Measurements from ENCODE around the gene C2CD3. TPM values are rescaled to one million over a fixed set of nuclear protein-coding genes. Genes with fewer than 3 reads are reported as not detected.

The C2CD3 gene
- total and polyA plus RNA-seq, 9 of the 15 experiments (the other 6 are each of a cell fraction or from before 2014, with no cell fraction given): 4.4 to 20.2 (median 15.4) TPM

GRCh38 chr11:74112877-74113276, 57.9 kb downstream of the C2CD3 start:
- H3K9me1 ChIP-seq (ENCODE audit: control insufficient read depth, insufficient read depth, low read length): no peaks in the 10 kb centered on the region
- 65% methylated on average over 2 of the region's 2 CpGs for WGBS (ENCODE audit: insufficient coverage, low coverage, missing lambda C conversion rate)
- ChIA-PET POLR2A (no interaction called here), CTCF (ENCODE audit: low intra/inter-chr PET ratio) (no interaction called here)
- intact Hi-C loops (cut with micrococcal nuclease): no loop called here
- no peak overlapping the region for H2AFZ ChIP-seq (ENCODE audit: low read depth, low read length)
- no peak overlapping the region for H3K9ac ChIP-seq (ENCODE audit: insufficient read depth in 1 of 2, low read depth in 2 of 2, low read length in 2 of 2)
- H3K4me3 ChIP-seq: no peak overlapping the region
- H3K27ac ChIP-seq (ENCODE audit: extremely low read depth, low read depth, low read length): no peak overlapping the region
- H3K27me3 ChIP-seq (ENCODE audit: control insufficient read depth in 2 of 2, insufficient read depth in 2 of 2, low read length in 2 of 2): no peaks in the 10 kb centered on the region
- no peaks in the 10 kb centered on the region; the same call in 1 of the 2 replicates for H3K9me3 ChIP-seq (replicated peaks; ENCODE audit: control insufficient read depth, insufficient read depth, low read depth, low read length)
- H3K4me1 ChIP-seq (replicated peaks in 1 of 2; ENCODE audit: control insufficient read depth in 2 of 2, insufficient read depth in 2 of 2, low read length in 2 of 2): no peaks in the 10 kb centered on the region
- H4K20me1 ChIP-seq (replicated peaks; ENCODE audit: control insufficient read depth, insufficient read depth, low read length): no peaks in the 10 kb centered on the region
- DNase-seq (ENCODE audit: extremely low read depth in 1 of 4, low spot score in 3 of 4): no peak
- H3K79me2 ChIP-seq (ENCODE audit: control insufficient read depth, insufficient read depth, low read length): no peaks in the 10 kb centered on the region
- FAIRE-seq: no peak
- TF ChIP-seq ZNF24 (IDR thresholded peaks at IDR 0.05) (peak; percentile 48; the same call in 1 of the 2 replicates), ZNF146 (CRISPR knock-in tag; IDR thresholded peaks at IDR 0.05; ENCODE audit: unreplicated experiment) (peak; percentile 59), E2F3 (CRISPR knock-in tag; IDR thresholded peaks at IDR 0.05) (no peak), RBM25 (IDR thresholded peaks at IDR 0.05; ENCODE audit: low read depth, low read length, severe bottlenecking) (peak; percentile 25), PHF21A (IDR thresholded peaks at IDR 0.05; ENCODE audit: borderline replicate concordance, low read depth) (no peak), XRCC3 (IDR thresholded peaks at IDR 0.05) (no peak)
- in situ Hi-C loops (cut with MboI): no loop called here
- H3K4me2 ChIP-seq (ENCODE audit: insufficient read depth, low read length): no peak overlapping the region
- no peak for ATAC-seq
- BruUV-seq (replicated peaks): no TSS peak
- peaks cover 15% of the 10 kb centered on the region; the same call in 2 of the 3 replicates for H3K36me3 ChIP-seq (ENCODE audit: control insufficient read depth, insufficient read depth, low read length)

- H3K4me3 ChIP-seq: no peak overlapping the region
- no peak for TF ChIP-seq TAF1 (IDR thresholded peaks at IDR 0.05; ENCODE audit: control insufficient read depth, extremely low read depth, insufficient read depth, low read length, severe bottlenecking)
- TF ChIP-seq ZNF316 (IDR thresholded peaks at IDR 0.05): peak; percentile 97
- no peak for TF ChIP-seq IRF9 (tag; IDR thresholded peaks at IDR 0.05)
- no peak for TF ChIP-seq ZNF347 (CRISPR knock-in tag; IDR thresholded peaks at IDR 0.05; ENCODE audit: low read depth)
- TF ChIP-seq MAFK (IDR thresholded peaks at IDR 0.05; ENCODE audit: low read length): peak; percentile 97
- peak; percentile 93 for TF ChIP-seq C11orf30 (IDR thresholded peaks at IDR 0.05; ENCODE audit: low read depth)
- TF ChIP-seq ZNF354B (CRISPR knock-in tag; IDR thresholded peaks at IDR 0.05): no peak
- TF ChIP-seq HCFC1 (IDR thresholded peaks at IDR 0.05; ENCODE audit: low read depth, low read length): no peak
- TF ChIP-seq SREBF1 (IDR thresholded peaks at IDR 0.05; ENCODE audit: borderline replicate concordance, low read depth, low read length): no peak
- no peak for TF ChIP-seq LEF1 (IDR thresholded peaks at IDR 0.05)
- peak; percentile 97 for TF ChIP-seq MAFF (IDR thresholded peaks at IDR 0.05; ENCODE audit: low read length)
- no peak for TF ChIP-seq FUS (optimal IDR thresholded peaks at IDR 0.05; ENCODE audit: low read depth, low read length)
- TF ChIP-seq MAFG (tag; conservative IDR thresholded peaks at IDR 0.05): peak; percentile 92
- no peak for TF ChIP-seq TEAD4 (IDR thresholded peaks at IDR 0.05; ENCODE audit: low read length)
- TF ChIP-seq TEAD4 (CRISPR knock-in tag; IDR thresholded peaks at IDR 0.05; ENCODE audit: borderline replicate concordance): no peak
- no peaks in the 10 kb centered on the region for H3K9me3 ChIP-seq (replicated peaks; ENCODE audit: control insufficient read depth, insufficient read depth, low read depth, low read length)
- H3K9me1 ChIP-seq (ENCODE audit: control insufficient read depth, insufficient read depth, low read length): no peaks in the 10 kb centered on the region
- in situ Hi-C loops (cut with MboI): loop anchor here (10.0 kb wide), 1 partner anchor 581 kb away; no protein-coding TSS in a partner anchor
- peaks cover 24% of the 10 kb centered on the region for H3K36me3 ChIP-seq (ENCODE audit: control insufficient read depth, insufficient read depth, low read length)
- DNase-seq (ENCODE audit: extremely low read depth in 1 of 4, low spot score in 3 of 4) (no peak), ATAC-seq (no peak), FAIRE-seq (no peak)
- ChIA-PET CTCF (ENCODE audit: low intra/inter-chr PET ratio) (no interaction called here), POLR2A (interaction anchor here (0.6 kb wide), 1 partner anchor 50 kb away, joined by 4 read pairs; no protein-coding TSS in a partner anchor)
- no peak overlapping the region for H3K4me2 ChIP-seq (ENCODE audit: insufficient read depth, low read length)
- BruUV-seq (replicated peaks): no TSS peak
- H3K4me1 ChIP-seq (replicated peaks in 1 of 2; ENCODE audit: control insufficient read depth in 2 of 2, insufficient read depth in 2 of 2, low read length in 2 of 2): no peaks in the 10 kb centered on the region
- no peaks in the 10 kb centered on the region for H3K27me3 ChIP-seq (ENCODE audit: control insufficient read depth in 2 of 2, insufficient read depth in 2 of 2, low read length in 2 of 2)
- 46% methylated on average over 1 of the region's 1 CpG for WGBS (ENCODE audit: insufficient coverage, low coverage, missing lambda C conversion rate)
- intact Hi-C loops (cut with micrococcal nuclease): no loop called here
- H4K20me1 ChIP-seq (replicated peaks; ENCODE audit: control insufficient read depth, insufficient read depth, low read length): no peaks in the 10 kb centered on the region
- H3K79me2 ChIP-seq (ENCODE audit: control insufficient read depth, insufficient read depth, low read length): no peaks in the 10 kb centered on the region
- no peak overlapping the region for H3K27ac ChIP-seq (ENCODE audit: extremely low read depth, low read depth, low read length)
- no peak overlapping the region for H2AFZ ChIP-seq (ENCODE audit: low read depth, low read length)
- H3K9ac ChIP-seq (ENCODE audit: insufficient read depth in 1 of 2, low read depth in 2 of 2, low read length in 2 of 2): no peak overlapping the region
These were observed 64.7 kb downstream of the C2CD3 start for GRCh38 chr11:74106124-74106523.
